Measurements from ENCODE around the gene TSTD2.

DNA sequence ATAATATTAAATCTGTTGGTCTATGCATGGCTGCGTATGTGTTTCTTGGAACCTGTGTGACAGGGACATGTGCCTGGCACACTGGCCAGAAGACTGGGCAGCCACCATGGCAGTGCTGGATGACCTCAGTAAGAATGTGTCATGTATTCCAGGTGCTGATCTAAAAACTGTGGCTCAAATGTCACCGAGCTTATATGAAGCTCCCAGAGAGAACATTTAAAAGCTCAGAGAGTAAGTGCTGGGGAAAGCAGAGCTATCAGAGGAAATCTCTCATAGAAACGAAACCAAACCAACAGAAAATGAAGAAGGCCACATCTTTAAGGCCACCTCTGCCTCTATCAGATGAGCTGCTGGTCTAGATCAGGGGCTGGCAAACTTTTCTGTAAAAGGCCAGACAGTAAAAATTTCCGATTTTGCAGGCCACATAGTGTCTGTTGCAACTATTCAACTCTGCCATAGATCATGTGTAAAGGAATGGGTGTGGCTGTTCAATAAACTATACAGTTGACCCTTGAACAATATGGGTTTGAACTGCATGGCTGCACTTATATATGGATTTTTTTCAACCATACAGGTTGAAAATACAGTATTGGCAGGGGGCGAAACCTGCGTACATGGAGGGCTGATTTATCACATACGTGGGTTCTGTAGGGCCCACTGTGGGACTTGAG is 31.8 kb downstream of the TSTD2 start:
- no peak for TF ChIP-seq POLR2A (IDR thresholded peaks at IDR 0.05)
- TF ChIP-seq, protein P1, sequence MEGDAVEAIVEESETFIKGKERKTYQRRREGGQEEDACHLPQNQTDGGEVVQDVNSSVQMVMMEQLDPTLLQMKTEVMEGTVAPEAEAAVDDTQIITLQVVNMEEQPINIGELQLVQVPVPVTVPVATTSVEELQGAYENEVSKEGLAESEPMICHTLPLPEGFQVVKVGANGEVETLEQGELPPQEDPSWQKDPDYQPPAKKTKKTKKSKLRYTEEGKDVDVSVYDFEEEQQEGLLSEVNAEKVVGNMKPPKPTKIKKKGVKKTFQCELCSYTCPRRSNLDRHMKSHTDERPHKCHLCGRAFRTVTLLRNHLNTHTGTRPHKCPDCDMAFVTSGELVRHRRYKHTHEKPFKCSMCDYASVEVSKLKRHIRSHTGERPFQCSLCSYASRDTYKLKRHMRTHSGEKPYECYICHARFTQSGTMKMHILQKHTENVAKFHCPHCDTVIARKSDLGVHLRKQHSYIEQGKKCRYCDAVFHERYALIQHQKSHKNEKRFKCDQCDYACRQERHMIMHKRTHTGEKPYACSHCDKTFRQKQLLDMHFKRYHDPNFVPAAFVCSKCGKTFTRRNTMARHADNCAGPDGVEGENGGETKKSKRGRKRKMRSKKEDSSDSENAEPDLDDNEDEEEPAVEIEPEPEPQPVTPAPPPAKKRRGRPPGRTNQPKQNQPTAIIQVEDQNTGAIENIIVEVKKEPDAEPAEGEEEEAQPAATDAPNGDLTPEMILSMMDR (IDR thresholded peaks at IDR 0.05 in 8 of 11, conservative IDR thresholded peaks at IDR 0.05 in 3 of 11): no peak
